HG03175 (cell line): ENCODE results near the gene FOLR1.

Experiments used
- ATAC-seq: cut with Tn5 transposase; IDR thresholded peaks from one replicate; pipeline ENCODE4 v1.9.1; 2021; ENCODE audit warnings: mild to moderate bottlenecking, moderate library complexity; ENCODE audit not compliant: unreplicated experiment

The FOLR1 gene

DNA sequence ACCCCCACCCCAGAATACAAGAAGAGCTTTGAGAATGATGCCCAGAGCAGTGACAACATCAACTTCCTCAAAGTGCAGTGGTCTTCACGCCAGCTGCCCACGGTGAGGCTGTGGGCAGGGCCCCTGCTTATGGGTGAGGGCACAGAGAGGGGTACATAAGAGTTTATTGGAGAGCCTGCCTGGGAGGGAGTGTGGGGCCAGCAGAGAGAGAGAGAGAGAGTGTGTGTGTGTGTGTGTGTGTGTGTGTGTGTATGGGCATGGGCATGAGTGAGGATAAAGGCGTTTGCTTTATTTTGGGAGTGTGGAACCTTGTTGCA, 42.5 kb downstream of the FOLR1 start:
- no peak for ATAC-seq

DNA sequence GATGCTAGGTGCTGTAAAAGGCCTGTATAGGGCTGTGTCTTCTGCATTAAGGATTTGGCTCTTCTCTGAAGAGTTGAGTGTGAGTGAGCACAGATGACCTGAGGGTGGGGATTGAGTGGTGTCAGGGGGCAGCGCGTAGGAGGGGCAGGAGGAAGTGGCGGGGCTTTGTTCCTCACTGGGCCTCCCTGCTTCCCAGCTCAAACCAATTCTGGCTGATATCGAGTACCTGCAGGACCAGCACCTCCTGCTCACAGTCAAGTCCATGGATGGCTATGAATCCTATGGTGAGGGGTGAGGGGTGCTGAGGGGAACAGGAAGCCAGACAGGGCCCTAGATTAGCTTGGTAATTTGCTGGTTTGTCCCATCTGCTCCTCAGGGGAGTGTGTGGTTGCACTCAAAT, 43.0 kb downstream of the FOLR1 start:
- no peak for ATAC-seq

DNA sequence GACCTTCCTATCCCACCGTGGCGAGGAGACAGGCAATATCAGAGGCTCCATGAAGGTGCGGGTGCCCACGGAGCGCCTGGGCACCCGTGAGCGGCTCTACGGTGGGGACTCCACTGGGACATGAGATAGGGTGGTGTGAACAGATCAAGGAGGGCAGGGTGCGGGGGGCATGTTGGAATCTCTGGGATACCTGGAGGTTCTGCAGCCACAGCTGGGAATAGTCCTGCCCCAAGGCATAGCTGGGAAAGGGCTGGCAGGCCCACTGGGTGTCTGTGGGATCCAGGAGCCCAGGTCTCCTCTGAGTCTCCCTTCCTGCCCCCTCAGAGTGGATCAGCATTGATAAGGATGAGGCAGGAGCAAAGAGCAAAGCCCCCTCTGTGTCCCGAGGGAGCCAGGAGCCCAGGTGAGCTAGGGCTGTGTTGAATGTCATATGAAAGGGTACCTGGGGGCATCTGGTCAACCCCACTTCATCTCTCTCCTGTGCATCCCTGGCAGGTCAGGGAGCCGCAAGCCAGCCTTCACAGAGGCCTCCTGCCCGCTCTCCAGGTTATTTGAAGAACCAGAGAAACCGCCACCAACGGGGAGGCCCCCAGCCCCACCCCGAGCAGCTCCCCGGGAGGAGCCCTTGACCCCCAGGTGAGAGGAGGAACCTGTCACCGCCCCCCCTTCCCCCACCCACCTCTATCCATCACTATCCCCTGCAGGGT, 43.6 kb downstream of the FOLR1 start:
- no peak for ATAC-seq

DNA sequence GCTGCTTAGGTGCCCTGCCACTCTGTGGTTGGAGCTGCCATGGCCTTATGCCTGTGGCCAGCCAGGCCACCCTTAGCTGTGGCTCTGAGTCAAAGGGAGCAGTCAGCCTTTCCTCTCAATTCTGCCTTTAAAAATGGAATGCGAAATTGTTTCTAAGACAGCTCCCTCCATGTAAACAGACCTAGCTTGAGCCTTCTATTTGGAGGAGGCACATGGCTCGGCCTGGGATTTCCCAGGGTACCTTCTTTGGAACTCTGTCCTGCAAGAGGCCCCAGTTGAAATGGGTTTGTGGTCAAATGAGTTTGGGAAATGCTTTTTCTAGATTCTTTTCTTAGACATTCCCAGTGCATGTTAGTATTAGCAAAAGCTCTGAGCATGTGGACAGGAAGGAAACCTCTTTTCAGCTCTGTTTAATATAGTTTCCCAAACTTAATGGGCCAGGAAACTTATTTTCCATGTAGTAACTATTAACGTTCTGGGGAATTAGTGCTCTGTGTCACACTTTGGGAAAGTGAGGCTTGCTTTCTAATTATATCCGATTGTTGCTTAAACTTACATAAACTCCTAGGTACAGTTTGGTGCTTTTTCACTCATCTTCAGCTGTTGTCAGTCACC, 44.2 kb downstream of the FOLR1 start:
- no peak for ATAC-seq

DNA sequence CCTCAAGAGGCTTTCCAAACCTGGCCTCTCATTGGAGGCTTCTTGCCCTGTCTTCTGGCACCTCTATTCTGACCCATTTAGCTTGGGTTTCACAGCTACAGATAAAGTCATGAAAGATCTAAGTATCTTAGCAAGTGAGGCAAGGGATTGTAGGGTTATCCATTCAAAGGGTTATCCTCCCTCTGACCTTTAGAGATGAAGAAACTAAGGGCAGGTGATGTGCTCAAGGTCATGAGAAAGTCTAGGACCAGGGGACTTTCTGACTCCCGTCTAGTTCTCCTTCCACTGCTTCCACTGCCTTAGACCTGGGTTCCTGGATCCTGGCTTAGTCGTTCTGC, 44.8 kb downstream of the FOLR1 start:
- no peak for ATAC-seq

DNA sequence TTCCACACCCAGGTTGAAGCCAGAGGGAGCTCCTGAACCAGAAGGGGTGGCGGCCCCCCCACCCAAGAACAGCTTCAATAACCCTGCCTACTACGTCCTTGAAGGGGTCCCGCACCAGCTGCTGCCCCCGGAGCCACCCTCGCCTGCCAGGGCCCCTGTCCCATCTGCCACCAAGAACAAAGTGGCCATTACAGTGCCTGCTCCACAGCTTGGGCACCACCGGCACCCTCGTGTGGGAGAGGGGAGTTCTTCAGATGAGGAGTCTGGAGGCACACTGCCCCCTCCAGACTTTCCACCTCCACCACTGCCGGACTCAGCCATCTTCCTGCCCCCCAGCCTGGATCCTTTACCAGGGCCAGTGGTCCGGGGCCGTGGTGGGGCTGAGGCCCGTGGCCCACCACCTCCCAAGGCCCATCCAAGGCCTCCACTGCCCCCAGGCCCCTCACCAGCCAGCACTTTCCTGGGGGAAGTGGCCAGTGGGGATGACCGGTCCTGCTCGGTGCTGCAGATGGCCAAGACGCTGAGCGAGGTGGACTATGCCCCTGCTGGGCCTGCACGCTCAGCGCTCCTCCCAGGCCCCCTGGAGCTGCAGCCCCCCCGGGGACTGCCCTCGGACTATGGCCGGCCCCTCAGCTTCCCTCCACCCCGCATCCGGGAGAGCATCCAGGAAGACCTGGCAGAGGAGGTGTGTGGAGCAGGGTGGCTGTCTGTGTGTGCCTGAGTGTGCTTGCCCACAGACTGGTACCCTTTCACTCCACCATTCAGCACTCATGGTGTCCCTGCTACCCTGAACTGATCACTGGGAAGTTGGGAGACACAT, 45.4 kb downstream of the FOLR1 start:
- no peak for ATAC-seq

DNA sequence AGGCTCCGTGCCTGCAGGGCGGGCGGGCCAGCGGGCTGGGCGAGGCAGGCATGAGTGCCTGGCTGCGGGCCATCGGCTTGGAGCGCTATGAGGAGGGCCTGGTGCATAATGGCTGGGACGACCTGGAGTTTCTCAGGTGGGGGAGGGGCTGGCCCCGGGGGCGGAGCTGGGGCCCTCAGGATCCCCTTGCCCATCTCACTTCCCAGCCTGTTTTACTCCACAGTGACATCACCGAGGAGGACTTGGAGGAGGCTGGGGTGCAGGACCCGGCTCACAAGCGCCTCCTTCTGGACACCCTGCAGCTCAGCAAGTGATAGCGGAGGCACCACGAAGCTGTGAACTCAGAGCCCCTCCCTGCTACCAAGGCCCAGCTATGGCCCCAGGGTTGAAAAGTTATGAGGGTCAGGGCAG, 46.1 kb downstream of the FOLR1 start:
- ATAC-seq, result no peak

DNA sequence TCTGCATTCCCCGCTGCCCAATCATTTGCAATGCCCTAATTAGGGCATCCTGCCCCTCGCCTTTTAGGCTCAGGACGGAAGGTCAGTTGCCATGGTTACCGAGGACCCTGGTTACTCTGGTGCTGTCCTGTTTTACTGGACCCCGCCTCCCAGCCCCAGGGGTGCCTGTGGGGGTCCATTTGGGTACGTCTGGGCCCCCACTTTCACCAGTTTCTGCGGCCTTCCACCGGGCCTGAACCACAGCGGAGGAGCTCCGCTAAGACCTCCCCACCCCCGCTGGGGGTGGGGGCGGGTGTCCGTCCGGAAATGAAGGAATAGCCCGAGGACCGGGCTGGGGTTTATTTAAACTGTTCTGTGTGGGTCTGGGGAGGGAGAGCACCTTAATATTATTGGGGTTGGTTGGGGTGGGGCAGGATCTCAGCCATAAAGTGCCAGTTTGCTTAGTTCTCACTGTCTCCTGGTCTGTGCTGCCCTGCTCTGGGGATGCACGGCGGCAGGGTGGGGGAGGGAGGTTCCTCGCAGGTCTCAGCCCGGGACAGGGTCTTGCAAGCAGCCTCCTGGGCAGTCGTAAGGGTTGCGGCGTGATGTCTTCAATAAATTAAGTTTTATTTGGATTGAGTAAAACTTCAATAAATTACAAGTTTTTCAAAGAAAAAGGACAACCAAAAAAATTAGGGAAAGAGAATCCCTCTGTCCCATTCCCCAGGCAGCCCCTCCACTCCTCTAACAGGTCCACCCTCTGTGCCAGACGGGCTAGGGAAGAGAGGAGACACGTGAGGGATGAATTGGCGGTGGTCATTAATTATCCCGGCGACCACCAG, 46.8 kb downstream of the FOLR1 start:
- ATAC-seq, result no peak

DNA sequence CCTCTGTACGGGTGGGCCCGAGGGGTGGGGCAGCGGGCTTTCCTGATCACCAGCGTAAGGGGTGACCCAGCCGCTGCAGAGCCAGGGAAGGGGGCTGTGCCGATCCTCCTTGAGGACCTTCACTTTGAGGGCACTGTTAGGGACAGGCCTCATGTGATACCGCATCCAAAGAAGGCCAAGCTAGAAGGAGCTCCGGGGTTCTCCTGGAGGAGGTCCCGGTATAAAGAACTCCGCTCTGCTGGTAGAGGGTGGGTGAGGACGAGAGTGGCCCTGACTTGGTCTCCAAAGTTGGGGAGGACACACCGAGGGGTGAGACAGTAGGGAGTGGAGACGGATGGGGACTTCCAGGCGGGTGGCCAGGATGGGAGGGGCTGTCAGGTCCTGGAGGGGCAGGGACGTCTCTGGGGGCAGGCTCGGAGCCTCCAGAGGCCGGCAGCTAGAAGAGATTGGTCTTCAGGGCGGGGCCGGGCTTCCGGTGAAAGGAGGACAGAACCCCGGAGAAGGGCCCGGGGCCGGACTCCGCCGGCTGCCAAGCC, 47.4 kb downstream of the FOLR1 start:
- ATAC-seq, result no peak

DNA sequence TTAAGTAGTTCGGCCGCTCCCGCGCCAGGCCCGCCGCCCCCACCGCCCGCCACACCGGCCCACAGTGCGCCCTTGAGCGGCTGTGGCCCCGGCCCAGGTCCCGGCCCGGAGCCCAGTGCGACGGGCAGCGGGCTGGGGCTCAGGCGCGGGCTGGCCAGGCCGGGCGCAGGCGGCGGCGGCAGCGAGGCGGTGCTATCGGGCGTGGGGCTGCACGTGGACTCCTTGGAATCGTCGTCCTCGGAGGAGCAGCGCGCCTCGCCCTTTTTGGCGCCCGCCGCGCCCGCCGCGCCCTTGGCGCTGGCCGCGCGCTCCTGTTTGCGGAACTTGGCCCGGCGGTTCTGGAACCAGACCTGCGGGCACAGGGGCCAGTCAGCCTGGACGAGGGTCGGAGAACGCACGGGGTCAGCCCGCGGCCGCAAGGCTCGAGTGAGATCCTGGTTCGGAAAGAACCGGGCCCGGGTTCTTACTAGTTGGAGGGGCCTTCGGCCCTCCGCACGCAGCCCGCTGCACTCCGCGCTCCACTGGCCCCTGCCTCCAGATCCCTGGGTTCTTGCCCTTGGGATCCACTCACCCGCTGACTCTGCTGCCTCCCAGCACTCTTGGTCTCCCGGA, 48.0 kb downstream of the FOLR1 start:
- ATAC-seq, result no peak

DNA sequence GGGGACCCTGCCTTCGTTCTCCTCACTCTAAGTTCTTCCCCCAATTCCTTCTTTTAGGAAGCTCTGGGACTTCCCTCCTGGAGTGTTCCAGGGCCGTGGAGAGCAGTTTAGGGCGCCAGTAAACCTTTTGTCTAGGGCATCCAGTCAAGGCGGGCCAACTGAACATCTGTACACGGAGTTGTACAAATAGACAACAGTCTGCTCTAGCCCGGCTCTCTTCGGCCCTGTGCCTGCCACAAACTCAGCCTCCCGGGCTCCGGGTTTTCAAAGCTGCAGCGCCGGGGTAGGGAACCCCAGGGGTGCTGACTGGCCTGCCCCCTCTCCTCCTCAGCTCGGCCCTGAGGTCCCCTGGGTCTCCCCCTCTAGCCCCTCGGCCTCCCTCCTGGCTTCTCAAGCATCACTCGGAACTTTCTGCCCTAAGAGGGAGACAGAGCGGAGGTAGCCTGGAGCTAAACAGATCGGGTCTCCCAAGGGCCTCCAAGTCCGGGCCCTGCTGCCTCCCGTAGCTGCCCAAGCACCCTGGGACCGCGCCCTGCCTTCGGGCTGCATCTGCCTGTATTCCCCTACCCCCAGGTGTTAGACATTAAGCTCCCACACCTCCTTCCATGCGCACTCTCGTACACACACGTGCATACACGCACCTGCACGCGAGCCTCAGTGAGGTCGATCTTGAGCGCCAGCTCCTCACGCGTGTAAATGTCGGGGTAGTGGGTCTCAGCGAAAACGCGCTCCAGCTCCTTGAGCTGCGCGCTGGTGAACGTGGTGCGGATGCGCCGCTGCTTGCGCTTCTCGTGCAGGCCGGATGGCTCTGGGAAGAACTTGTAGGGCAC, 48.7 kb downstream of the FOLR1 start:
- ATAC-seq, result no peak

DNA sequence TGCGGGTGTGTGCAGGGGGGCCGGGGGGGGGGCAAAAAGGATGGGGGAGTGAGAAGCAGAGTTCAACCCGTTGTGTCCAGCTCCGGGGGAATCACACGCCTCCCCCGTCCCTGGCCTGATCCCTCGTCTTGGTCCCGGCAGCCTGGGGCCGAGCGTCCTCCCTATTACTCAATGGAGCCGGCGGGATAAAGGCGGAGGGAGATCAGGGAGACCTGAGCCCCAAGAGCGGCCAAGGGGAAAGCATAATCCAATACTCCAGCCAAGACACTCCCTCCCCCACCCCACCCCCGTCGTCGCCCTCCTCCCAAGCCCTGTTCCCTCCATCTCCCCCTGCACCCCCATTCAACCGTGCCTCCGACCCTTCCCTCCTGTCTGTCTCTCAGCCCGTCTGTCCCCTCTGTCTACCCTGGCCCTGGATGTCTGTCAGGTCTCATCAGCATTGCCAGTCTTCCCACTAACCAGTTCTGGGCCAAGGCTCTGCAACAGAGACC, 49.4 kb downstream of the FOLR1 start:
- no peak for ATAC-seq

DNA sequence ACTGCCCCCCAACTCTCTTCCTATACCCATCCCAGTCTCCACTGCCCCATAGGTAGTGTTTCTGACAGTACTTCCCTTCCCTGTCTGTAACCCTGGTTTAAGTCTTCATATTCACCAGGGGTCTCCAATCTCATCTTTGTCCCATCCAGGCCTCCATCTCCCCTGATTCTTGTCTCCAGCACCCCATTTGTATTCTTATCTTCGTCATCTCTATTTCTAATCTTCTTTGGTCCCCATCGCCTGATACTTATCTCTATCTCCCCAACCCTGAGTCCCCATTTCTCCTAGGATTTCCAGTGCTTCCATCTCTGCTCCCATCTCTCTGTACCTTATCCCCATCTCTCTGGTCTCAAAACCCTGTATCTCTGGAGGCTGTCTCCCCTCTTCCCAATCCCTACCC, 50.2 kb downstream of the FOLR1 start:
- no peak for ATAC-seq

DNA sequence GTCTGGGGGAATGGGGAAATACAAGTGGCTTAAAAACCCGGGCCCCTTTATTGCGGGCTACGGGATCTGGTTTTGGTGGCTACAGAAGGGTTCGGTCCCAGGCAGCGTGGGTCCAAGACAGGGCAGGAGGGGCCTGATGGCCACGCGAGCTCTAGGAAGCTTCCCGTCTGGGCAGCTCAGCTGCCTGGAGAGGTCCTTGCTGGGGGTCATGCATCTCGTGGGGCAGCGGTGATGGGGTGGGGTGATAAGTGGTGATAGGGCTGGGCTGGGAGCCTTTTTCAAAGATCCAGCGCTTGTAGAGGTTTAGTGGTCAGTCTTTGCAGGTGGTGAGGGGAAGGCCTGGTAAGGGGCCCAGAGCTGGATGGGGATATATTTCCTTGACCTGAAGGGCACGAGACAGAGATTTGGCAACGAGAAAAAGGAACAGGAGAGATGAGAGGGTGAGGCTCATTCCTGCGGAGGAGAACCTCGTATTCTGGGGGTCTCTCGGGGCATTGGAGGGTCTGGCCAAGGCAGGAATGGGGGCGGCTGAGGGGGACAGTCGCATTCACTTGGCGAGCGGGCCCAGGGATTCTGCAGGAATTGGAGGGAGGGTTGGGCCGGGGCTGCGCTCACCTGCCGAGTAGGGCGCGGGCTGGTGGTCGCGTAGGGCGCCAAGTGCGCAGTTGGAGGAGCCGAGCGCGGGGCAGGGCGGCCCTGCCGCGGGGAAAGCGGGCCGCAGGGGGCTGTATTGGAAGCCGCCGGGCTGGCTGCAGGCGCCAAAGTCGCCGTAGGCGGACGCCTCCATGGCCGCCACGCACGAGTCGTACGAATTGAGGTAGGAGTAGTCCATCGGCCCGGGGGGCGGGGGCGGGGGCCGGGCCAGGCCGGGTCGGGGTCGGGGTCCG, 51.5 kb downstream of the FOLR1 start:
- no peak for ATAC-seq

DNA sequence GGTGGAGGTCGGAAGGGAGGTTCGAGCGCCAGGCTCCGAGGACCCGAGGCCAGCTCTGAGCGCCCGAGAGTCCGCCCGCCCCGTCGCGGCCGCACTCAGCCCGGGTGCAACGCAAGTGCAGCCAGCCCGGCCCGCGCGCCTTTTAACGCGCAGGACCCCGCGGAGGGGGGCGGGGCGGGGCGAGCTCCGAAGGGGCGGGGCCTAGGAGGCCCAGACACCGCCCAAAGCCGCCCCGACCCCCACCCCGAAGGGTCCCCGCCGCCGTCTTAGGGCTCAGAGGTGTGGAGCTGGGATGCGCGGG, 52.1 kb downstream of the FOLR1 start, which contains the start of gene PHOX2A:
PHOX2A (minus strand) TSS at position 117 of the 301 bp plus-strand sequence. CDS start 172 bp downstream, outside the sequence.
- no peak for ATAC-seq

DNA sequence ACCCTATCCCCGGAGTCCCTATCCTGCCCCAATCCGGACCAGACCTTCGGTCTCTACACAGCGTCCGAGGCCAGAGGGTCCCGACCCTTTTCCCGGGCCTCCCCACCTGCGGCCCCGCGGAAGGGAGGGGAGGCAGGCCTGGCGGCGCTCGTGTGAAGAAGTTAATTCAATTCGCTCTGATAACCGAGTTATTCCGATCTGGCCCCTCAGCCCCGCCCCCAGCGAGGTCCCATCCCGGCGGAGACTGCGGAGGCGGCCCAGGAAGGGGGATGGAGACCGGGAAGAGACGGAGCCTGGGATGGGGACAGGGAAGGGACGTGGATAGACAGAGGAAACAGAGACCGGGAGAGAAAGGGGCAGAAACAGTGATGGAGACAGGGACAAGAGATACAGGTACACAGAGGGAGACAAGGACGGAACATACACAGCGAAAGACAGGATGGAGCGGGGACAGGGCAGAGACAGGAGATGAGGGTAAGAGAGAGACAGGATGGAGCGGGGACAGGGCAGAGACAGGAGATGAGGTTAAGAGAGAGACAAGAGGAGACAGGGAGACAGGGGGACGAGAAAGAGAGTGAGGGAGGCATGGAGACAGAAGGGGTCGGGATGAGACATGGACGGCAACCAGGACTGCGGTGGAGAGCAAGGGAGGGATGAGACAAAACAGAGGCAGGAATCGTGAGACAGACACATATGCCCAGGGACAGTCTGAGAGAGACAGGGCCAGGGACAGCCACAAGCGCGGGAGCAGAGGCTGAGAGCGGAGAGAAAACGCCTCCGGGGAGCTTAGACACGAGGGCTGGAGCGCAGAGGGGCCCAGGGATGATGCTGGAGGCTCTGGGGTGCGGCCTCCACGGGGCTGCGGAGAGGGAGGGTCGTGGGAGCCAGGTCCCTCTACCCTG, 52.7 kb downstream of the FOLR1 start:
- no peak for ATAC-seq

DNA sequence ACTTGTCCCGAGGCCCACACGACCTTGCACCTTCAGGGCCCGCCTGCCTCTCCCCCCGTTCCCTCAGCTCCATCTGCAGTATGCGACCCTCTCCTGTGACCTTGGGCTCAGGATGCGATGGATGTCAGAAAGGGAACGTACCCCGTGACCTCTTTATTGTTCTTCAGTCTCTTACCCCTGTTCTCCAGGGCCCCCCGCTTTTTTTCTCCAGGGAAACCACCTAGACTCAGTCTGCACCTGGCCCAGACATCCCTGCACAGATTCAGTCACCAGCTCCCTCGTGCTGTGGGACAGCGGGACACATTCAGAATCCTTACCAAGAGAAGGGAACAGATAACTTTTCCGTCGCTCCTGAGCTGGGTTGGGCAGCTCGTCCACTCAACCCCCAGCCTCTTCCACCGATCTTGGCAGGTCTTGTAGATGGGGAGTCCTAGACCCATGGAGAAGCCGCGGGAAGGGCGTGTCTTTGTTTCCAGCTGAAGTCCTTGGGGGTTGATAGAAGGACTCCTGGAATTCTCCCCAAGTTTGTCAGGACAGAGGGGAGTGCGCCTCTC, 53.4 kb downstream of the FOLR1 start:
- no peak for ATAC-seq
